Measurements from ENCODE around the gene GNAQ.

GRCh38 chr9:77882294-77882693, 149.3 kb downstream of the GNAQ start:
- TF ChIP-seq, protein P1, sequence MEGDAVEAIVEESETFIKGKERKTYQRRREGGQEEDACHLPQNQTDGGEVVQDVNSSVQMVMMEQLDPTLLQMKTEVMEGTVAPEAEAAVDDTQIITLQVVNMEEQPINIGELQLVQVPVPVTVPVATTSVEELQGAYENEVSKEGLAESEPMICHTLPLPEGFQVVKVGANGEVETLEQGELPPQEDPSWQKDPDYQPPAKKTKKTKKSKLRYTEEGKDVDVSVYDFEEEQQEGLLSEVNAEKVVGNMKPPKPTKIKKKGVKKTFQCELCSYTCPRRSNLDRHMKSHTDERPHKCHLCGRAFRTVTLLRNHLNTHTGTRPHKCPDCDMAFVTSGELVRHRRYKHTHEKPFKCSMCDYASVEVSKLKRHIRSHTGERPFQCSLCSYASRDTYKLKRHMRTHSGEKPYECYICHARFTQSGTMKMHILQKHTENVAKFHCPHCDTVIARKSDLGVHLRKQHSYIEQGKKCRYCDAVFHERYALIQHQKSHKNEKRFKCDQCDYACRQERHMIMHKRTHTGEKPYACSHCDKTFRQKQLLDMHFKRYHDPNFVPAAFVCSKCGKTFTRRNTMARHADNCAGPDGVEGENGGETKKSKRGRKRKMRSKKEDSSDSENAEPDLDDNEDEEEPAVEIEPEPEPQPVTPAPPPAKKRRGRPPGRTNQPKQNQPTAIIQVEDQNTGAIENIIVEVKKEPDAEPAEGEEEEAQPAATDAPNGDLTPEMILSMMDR (IDR thresholded peaks at IDR 0.05): no peak
- no peak for TF ChIP-seq POLR2AphosphoS5 (IDR thresholded peaks at IDR 0.05)
- no peak for TF ChIP-seq POLR2A (IDR thresholded peaks at IDR 0.05; ENCODE audit: low read depth)
- no peak for TF ChIP-seq EP300 (IDR thresholded peaks at IDR 0.05)
